HL-60 (cell line): ENCODE data around the gene TP53I3.
"Not testable (repeated sequence)": the region's sequence is repeated elsewhere in the genome, so short reads cannot be mapped to it uniquely, and the experiment has no call there.

Experiments
- DNase-seq, 2 experiments: peaks; one replicate each; pipeline ENCODE4 v3.0.0-alpha.2; 2010 to 2020; ENCODE audit warnings: low read depth in 1 of 2, low spot score in 1 of 2
- H3K27ac ChIP-seq: fragments of 250-450 bp; sonication (Bioruptor Pico); replicated peaks from 2 replicates; pipeline ENCODE4 v1.5.1; 2020; ENCODE audit warnings: mild to moderate bottlenecking, moderate library complexity
- H3K27me3 ChIP-seq: fragments of 250-450 bp; sonication (Bioruptor Pico); 2 replicates; pipeline ENCODE4 v1.5.1; 2021; ENCODE audit warnings: mild to moderate bottlenecking, moderate library complexity; ENCODE audit not compliant: insufficient read depth, poor library complexity, severe bottlenecking
- H3K4me3 ChIP-seq: replicated peaks from 2 replicates; pipeline ENCODE4 v1.5.1; 2011; ENCODE audit warnings: mild to moderate bottlenecking, control low read depth, low read length; ENCODE audit not compliant: insufficient read depth
- CTCF ChIP-seq: IDR thresholded peaks from one replicate; pipeline ENCODE4 v1.5.1; 2011; ENCODE audit warnings: low read length, control low read depth, inconsistent platforms; ENCODE audit not compliant: insufficient read depth
- GABPA ChIP-seq: IDR thresholded peaks from 2 replicates; pipeline ENCODE4 v1.6.1; 2012; ENCODE audit warnings: low read depth
- POLR2AphosphoS5 ChIP-seq: IDR thresholded peaks from 2 replicates; pipeline ENCODE4 v1.6.1; 2012; ENCODE audit warnings: low read depth
- REST ChIP-seq: IDR thresholded peaks from 2 replicates; pipeline ENCODE4 v1.6.1; 2012; ENCODE audit warnings: low read depth; ENCODE audit not compliant: insufficient replicate concordance
- SPI1 ChIP-seq: IDR thresholded peaks from 2 replicates; pipeline ENCODE4 v1.6.1; 2012; ENCODE audit warnings: low read depth, mild to moderate bottlenecking, borderline replicate concordance

Gene TP53I3

GRCh38 chr2:24102677-24103076 lies 18.0 kb upstream of the TP53I3 start:
- no peak overlapping the region for H3K4me3 ChIP-seq
- H3K27me3 ChIP-seq, result no peaks in the 10 kb centered on the region
- H3K27ac ChIP-seq, result no peak overlapping the region
- TF ChIP-seq CTCF, result no peak
- no peak for TF ChIP-seq REST
- TF ChIP-seq POLR2AphosphoS5, result no peak
- no peak for TF ChIP-seq GABPA
- TF ChIP-seq SPI1, result no peak
- DNase-seq, result no peak

- Histone ChIP-seq H3K4me3 (no peak overlapping the region), H3K27me3 (no peaks in the 10 kb centered on the region), H3K27ac (no peak overlapping the region)
- no peak for DNase-seq
- TF ChIP-seq POLR2AphosphoS5 (no peak), SPI1 (no peak), REST (no peak), CTCF (no peak), GABPA (no peak)
These were observed 17.4 kb upstream of the TP53I3 start for GRCh38 chr2:24101992-24102391.

GRCh38 chr2:24100732-24101131 lies 16.1 kb upstream of the TP53I3 start:
- H3K27ac ChIP-seq, DNase-seq, H3K4me3 ChIP-seq, H3K27me3 ChIP-seq: not testable (repeated sequence)

- H3K27me3 ChIP-seq, DNase-seq, H3K27ac ChIP-seq, H3K4me3 ChIP-seq: not testable (repeated sequence)
These were observed 10.6 kb upstream of the TP53I3 start for GRCh38 chr2:24095171-24095677.

GRCh38 chr2:24093270-24093669 lies 8.6 kb upstream of the TP53I3 start:
- not testable (repeated sequence) for DNase-seq, H3K4me3 ChIP-seq, H3K27me3 ChIP-seq, H3K27ac ChIP-seq
